DLD1 (cell line): Measurements from ENCODE around the gene CLDN34.

Source experiments
- in situ Hi-C: cut with HindIII; loops from 2 replicates; pipeline ENCODE4 v1.10.0; 2017; ENCODE audit warnings: low sequenced_read_pairs

CLDN34 gene, protein sequence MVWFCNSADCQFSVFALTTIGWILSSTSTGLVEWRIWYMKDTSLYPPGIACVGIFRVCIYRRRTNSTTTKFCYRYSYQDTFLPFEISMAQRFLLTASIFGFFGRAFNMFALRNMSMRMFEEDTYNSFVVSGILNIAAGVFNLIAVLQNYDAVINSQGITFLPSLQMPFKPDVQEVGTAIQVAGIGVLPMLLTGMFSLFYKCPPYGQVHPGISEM

DNA sequence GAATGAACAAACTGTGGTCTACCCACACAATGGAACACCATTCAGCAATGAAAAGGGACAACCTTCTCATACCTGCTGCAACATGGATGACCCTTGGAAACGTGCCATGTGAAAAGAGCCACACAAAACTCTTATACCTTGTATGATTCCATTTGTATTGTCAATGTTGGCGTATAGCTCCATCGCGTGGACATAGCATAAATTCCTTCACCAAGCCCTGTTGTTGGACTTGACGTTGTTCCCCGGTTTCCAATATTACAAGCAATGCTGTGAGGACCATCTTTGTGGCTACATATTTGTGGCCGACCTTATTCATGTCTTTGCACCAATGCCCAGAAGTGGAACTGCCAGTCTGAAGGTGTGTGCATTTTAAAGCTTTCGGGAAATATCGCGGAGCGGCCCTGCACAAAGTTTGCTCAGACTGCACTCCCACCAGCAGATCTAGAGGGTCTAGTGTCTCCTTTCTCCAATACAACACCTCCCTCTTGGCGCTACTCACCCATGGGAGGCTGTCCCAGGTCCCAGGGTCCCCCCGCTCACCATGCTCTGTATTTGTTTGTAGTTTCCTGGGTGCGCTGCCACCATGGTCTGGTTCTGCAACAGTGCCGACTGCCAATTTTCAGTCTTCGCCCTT lies at the start of gene CLDN34:
TSS of gene CLDN34 (plus strand) at position 584 of the 634 bp plus-strand sequence. CDS start at position 584, 0 bp downstream.
- in situ Hi-C loops, result no loop called here

DNA sequence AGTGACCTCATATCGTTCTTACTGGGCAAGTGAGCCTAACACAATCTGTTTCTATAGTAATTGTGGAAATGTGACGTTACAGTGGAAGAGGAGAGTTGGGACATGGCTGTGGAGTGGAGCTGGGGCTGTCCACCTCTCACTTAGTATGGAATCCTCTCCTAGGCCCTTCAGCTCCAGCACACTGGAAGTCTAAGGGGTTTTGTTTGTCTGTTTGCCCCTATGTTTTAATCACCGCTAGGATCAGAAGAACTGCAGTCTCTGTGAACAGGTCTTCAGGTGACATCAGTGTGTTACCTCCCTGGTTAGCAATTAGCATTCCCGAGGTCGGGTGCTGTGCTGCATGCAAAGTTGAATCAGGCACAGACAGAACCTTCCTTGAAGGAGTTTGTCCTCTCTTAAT lies 49.3 kb upstream of the CLDN34 start:
- in situ Hi-C loops, result no loop called here

DNA sequence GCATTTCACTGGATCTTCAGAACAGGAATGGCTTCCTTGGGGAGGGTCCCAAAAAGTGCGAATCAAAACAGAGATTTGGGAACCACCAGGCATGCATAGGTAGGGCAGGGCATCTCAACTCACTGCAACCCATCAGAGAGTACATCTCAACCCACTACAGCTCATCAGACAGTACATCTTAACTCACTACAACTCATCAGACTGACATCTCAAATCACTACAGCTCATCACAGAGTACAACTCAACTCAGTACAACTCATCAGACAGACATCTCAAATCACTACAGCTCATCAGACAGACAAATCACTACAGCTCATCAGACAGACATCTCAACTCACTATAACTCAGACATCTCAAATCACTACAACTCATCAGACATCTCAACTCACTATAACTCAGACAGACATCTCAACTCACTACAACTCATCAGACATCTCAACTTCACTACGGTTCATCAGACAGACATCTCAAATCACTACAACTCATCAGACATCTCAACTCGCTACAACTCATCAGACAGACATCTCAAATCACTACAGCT lies 47.5 kb upstream of the CLDN34 start:
- in situ Hi-C loops, result no loop called here

DNA sequence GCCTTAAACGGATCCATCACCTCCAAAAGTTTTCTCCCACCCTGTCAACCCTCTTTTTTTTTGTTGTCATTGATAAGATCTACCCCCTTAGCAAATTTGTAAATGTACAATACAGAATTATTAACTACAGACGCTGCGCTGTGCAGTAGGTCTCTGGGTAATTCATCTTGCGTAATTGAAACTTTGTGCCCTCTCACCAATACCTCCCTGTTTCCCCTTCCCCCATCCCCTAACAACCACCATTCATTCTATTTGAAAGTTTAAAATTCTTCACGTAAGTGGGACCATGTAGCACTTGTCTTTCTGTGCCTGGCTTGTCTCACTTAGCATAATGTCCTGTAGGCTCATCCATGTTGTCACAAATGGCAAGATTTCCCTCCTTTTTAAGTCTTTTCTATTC lies 45.8 kb upstream of the CLDN34 start:
- in situ Hi-C loops, result no loop called here

DNA sequence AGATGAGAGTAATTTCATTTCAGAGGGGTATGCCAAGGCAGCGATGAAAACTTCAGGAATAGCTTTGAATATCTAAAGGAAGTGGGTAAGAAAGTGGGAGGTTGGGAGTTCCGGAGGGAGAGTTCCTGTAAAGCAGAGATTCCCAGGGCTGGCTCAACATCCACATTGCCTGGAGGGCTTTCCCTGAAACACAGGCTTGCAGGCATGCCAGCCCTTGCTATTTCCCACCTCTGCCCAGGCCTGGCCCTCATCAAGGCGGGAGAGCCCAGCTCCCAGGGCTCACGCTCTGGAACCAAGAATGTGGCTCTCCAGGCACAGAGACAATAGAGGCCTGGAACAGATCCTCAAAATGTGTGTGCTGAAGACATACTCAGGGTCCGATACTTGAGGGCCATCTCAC lies 43.8 kb upstream of the CLDN34 start:
- in situ Hi-C loops, result no loop called here

DNA sequence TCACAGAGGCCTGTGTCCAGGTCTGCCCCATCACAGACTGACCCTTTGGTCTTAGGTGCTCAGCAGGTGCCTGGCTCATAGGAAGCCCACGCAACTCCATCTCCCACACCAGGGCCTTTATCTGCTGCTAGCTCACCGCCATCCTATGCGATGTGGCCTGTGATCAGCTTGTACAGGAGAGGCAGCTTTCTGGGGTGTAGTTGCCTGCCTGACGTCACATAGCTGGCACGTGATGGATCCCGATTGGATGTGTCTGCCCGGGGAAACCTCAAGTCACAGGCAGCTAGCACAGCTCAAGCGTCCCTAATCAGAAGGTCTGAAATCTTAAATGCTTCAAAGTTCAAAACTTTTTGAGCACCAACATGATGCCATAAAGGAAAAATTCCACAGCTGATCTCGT lies 41.2 kb upstream of the CLDN34 start:
- in situ Hi-C loops, result no loop called here

DNA sequence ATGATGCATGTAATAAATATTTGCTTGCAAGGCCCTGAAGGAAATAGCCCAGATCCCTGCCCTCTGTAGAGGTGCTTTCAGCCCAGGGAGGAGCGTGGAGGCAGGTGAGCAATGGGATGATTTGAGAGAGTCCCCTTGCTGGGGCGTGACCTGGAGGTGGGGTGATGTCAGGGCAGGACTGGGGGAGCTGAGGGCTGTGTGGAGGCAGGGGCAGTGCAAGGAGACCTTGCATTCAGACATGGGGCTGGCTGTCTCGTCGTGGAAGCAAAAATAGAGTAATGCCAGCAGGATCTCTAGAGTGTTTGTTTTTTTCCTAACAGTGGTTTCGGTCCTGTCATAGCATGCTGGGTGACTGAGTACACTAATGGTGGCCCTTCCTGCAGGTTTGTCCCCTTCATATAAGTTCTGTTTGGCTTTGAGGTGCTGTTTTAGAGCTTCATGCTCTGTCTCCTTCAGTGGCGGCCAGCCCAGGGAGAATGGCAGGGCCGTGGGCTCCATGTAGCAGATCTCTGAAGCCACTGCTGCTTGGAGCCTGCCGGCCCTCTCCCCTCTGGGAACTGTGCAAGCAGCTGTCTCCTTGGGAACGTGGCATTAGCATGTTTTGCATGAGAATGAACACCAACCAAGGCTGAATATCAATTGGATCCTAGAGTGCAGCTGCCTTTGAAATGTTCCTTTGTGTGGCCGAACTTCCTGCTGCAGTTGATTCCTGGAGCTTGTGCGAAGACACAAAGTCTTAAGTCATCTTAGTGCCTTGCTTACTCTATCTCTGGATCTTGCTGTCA lies 39.3 kb upstream of the CLDN34 start:
- in situ Hi-C loops, result no loop called here

DNA sequence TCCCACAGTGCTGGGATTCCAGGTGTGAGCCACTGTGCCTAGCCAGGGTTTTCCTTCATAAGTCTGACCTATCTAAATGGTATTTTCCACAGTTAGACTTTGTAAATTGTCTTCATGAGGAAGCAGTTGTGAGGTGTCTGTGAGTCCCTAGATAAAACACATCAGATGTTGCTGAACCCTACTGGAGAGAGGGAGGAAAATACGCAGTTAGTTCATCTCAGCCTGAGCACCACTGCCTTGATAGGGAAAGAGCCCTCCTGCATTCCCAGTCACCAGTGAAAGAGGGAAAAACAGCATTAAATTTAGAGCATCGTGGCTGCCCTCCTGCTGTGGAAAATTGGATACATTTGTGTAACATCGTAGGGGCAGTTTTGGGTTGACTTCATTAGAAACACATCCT lies 31.7 kb upstream of the CLDN34 start:
- in situ Hi-C loops, result no loop called here

DNA sequence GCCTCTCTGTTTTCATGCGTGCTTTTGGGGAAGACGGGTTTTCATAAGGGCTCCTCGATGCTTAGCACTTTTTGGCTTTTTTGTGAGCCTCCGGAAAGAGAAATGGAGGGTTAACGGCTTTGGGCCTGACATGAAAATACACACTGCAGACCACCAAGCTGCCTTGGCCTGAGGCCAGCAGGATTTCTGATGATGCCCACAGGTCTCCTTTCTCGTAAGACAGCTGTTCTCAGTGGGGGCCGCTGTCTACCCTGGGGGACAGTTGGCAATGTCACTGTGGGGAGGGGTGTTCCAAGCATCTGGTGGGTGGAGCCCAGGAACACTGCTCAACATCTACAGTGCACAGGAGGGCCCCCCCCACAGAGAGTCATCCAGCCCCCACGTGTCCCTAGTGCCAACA lies 29.4 kb upstream of the CLDN34 start:
- in situ Hi-C loops, result no loop called here

DNA sequence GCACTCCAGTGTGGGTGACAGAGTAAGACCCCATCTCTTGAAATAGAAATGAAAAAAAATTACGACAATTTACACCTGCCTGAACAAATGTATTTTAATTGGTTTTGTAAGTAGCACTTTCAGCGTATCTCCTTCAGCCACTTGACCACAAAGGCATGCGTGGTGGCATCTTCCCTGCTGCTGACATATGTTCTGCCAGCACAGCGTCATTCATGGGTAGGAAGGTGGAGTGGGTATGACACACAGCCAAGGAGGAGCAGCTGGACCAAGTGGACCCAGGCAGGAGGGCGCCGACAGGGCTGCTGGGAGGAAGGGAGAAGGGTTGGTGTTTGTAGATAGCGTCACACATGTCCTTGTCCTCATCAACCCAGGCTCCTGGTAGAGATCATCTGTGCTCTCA lies 28.6 kb upstream of the CLDN34 start:
- in situ Hi-C loops, result no loop called here

DNA sequence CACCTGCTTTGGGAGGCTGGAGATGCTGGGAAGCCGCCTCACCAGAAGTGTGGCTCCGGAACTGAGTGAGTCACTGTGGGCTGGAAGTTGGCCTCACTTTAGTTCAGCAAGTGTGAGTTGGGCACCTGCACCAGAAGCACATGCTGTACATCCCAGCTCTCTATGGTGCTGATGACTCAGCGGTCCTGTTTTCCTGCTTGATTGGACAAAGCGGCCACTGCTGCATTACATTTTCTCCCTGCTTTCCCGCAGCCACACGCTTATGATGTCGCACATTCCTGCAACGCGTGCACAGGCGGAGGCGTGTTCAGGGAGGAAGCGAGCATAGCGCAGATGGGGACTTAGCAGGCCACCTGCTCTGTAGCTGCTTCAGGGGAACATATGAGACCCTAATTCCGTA lies 26.7 kb upstream of the CLDN34 start:
- in situ Hi-C loops, result no loop called here

DNA sequence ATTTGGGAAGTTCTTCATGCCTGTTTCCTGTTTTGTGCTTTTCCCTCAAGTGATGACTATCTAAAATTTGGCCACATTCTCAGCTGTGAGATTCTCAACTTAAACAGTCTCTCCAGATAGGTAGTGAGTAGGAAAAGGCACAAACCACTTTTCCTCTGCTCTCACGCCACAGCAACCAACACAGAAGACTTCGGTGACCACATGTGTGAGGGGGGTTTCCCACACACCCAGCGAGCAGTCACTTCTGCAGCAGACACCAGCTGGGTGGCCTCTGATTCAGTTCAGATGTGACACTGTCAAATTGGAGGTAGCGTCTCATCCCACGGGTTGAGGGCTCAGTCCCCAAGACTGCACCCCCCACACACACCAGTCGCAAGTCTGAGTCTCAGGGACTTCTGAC lies 25.1 kb upstream of the CLDN34 start:
- in situ Hi-C loops, result no loop called here

DNA sequence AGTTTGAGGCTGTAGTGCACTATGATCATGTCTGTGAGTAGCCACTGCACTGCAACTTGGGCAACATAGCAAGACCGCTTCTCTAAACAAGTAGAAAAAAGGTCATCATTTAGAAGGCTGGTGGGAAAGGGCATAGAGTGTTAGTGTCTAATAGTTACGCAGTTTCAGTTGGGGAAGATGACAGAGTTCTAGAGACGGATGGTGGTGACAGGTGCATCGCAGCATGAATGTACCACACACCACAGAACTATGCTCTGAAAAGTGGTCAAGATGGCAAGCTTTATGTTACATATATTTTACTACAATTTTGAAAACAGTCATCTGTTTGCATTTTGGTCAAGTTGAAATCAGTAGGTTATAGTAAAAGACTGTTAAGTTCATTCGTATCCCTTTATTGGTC lies 23.7 kb upstream of the CLDN34 start:
- in situ Hi-C loops, result no loop called here

DNA sequence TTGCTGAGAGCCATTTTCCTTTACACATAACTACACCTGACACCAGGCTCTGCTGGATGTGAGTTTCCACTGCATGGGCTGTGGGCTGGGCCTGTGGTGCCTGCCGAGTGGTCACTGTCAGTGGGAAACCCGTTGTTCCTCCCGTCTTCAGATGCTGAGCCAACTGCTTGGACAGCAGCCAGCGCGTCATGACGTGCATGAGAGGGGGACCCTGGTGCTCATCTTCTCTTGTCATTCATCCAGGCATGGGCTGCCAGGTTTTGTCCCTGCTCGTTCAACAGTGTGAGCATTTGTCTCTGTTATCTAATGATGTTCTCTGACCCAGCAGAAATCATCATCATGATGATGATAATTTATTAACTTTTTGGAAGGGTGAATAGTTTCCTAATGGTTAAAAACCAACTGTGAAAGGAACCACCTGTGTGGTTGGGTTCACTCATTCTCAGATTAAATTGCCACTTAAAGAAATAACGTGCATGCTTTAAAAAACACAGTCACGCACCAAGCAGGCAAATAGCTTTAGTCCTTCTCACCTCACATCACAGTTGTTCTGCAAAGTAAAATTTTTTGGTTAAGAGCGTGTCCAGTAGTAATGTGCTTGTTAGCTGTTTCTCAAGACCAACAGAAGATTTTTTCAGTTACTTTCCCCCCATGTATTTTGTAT lies 19.9 kb upstream of the CLDN34 start:
- in situ Hi-C loops, result no loop called here

DNA sequence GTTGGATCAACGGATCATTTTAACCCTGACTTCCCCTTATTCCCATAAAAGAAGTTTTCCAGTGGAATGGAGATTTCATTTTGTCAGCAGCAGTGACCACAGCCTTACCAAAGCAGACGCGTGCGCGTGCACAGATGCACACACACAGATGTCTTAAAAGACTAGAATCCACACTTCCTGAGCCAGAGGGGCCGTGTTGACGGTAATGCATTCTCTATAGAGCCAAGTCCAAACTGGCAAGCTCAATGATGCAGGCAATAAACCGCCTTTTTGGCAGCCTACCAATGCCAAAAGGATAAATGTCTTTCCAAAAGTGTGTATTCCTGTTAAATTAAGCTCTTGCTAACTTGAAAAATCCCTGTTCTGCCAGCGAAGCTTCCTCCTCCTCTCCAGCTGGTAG lies 18.8 kb upstream of the CLDN34 start:
- in situ Hi-C loops, result no loop called here

DNA sequence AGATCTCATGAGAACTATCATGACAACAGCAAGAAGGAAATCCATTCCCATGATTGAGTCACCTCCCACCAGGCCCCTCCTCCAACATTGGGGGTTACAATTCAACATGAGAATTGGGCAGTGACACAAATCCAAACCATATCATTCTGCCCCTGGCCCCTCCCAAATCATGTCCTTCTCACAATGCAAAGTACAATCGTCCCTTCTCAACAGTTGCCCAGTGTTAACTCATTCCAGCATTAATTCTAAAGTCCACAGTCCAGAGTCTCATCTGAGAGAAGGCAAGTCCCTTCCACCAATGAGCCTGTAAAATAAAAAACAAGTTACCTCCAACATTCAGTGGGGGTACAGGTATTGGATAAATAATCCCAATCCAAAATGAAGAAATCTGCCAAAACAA lies 14.9 kb upstream of the CLDN34 start:
- in situ Hi-C loops, result no loop called here

DNA sequence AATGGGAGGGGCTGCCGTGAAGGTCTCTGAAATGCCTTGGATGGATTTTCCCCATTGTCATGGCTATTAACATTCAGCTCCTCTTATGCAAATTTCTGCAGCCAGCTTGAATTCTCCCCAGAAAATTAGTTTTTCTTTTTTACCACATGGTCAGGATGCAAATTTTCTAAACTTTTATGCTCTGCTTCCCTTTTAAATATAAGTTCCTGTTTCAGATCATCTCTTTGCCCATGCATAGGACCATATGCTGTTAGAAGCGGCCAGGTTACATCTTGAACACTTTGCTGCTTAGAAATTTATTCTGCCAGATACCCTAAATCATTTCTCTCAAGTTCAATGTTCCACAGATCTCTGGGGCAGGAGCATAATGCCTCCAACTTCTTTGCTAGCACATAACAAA lies 13.8 kb upstream of the CLDN34 start:
- in situ Hi-C loops, result no loop called here

DNA sequence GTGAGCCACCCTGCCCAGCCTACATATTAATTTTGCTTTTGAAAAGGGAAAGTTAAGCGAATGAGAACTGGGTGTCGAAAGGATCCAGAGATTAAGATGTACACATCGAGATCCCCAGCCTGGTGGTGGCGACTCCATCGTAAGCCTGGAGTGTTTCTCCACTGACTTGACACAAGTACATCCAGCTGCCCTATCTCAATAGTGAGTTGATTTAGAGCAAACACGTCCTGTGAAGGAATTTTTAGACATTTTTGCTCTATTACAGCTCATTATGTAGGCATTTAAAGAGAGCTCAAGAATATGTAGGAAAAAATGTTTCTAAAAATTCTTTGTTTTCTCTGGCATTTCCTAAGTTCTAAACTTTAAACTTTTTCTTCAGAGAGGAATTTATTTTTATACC lies 11.7 kb upstream of the CLDN34 start:
- in situ Hi-C loops, result no loop called here

DNA sequence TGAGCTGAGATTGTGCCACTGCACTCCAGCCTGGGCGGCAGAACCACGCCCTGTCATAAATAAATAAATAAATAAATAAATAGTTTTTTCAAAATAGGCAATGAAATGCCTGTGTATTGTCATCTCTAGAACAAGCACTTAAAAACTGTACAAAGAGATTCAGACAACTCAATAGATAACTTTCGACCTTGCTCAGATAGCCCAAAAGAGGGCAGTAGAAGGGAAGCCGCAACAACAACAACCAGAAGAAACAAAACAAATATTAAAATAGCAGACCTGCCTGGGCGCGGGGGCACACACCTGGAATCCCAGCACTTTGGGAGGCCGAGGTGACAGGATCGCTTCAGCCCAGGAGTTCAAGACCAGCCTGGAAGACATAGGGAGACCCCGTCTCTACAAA lies 9.4 kb upstream of the CLDN34 start:
- in situ Hi-C loops, result no loop called here

DNA sequence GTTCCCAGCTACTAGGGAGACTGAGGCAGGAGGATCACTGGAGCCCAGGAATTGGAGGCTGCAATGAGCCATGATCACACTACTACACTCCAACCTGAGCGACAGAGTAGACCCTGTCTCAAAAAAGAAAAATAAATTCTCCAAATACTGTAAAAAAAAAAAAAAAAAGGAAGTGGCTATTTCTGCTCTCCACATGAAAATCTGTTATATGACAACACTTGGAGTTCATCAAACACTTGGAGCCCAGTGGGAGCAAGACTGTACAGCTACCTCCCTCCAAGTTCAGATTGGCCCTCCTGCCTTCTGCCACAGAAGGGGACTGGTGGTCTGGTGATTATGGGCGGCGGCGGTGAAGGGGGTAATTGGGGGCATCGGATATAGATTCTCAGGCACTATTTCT lies 9.0 kb upstream of the CLDN34 start:
- in situ Hi-C loops, result no loop called here

DNA sequence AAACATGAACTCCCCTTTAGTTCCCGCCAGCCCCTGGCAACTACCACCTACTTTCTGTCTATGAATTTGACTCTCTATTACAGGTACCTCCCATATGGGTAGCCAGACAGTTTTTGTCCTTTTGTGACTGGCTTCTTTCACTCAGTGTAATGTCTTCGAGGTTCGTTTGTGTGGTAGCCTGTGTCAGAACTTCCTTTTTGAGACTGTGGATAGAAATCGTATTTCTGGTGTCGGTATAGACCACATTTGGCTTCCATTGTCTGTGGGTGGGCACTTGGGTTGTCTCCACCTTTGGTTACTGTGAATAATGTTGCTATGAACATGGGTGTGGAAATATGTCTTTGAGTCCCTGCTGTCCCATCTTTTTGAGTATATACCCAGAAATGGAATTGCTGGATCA lies 5.4 kb upstream of the CLDN34 start:
- in situ Hi-C loops, result no loop called here

DNA sequence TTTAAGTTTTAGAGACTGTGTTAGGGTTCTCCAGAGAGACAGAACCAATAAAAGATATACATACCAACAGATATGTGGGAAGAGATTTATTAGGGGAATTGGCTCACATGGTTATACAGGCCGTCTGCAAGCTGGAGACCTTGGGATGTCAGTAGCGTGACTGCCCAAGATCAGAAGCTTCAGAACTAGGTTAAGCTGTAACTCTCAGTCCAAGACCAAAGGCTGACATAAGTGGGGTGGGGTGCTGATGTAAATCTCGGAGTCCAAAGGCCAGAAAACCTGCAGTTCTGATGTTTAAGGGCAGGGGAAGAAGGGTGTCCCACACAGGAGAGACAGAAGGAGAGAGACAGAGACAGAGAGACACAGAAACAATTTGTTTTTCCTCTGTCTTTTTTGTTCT lies 10.5 kb downstream of the CLDN34 start:
- in situ Hi-C loops, result no loop called here
